Heart left ventricle (tissue), 13 donors: ENCODE measurements around the gene CYP19A1.

Source experiments
- CTCF ChIP-seq, 12 donors: fragments of 200-600 bp; sonication (generic) in 4 of 12; IDR thresholded peaks; one replicate each; pipeline versions ENCODE4 v1.5.0 to v1.8.0; 2018 to 2022; ENCODE audit warnings: antibody characterized with exemption in 12 of 12, mild to moderate bottlenecking in 5 of 12
- POLR2A ChIP-seq, 2 donors: fragments of 450-650 bp; IDR thresholded peaks; one replicate each; pipeline ENCODE4 v1.6.1; 2017; ENCODE audit warnings: antibody characterized with exemption in 2 of 2, mild to moderate bottlenecking in 2 of 2, moderate library complexity in 2 of 2
- donor health status: ischemic (EF 13 %, LVEDD 7.1; RV severe dilation, severe dysfunction).
- donor health status: DM: no; HTN: yes; CAD: no.
- donor health status: DM: no; HTN: no; CAD: no.
- donor health status: ischemic (EF 25% LVEDD 6.9; RV normal size, moderate dysfunction).
- donor health status: ischemic (EF 25% LVEDD 5.7; RV mildly dilated, moderate dysfunction).
- donor health status: ischemic (EF 35%, LVEDD 5.7; RV mildly dilated, moderate dysfunction).
- donor health status: nonischemic (EF 11% LVEDD 7.7; RV severe dilation, severe dysfunction).
- donor health status: DM: yes; HTN: yes; CAD: no.
- donor health status: PGD.
- donor health status: ischemic (EF 29% LVEDD 5.4; RV normal size, mild dysfunction).
- donor health status: nonischemic (EF 23%, LVEDD 6.1; RV moderate dilation, normal function).

GRCh38 chr15:51255533-51255932, 82.9 kb downstream of the CYP19A1 start:
- TF ChIP-seq POLR2A (IDR thresholded peaks at IDR 0.05): no peak
- no peak for TF ChIP-seq CTCF (IDR thresholded peaks at IDR 0.05)
